HG03159 (cell line): ENCODE results near the gene MBD4.
"Not testable (repeated sequence)": the region's sequence is repeated elsewhere in the genome, so short reads cannot be mapped to it uniquely, and the experiment has no call there.

ENCODE experiments used
- ATAC-seq: cut with Tn5 transposase; IDR thresholded peaks from one replicate; pipeline ENCODE4 v1.9.1; 2021; ENCODE audit warnings: mild to moderate bottlenecking, moderate library complexity; ENCODE audit not compliant: unreplicated experiment

The MBD4 gene

DNA sequence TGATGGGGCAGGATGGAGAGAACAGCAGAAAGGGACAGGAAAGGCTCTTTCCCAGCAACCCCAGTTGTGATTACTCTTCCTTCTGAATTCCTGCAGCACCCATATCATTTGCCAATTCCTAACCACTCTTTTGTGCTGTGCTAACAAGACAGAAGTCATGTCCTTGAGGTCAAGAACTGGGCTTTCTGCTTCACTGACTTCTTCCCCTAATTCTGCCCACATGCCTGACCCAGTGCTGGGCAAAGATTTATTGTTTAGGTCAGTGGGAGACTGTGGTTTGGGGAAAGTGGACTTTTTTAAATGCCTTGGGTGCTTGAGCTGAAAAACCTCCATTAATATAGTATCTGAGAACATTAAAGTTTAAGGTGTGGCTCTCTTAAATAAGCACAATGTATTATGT, 7.1 kb downstream of the MBD4 start:
- ATAC-seq: no peak

DNA sequence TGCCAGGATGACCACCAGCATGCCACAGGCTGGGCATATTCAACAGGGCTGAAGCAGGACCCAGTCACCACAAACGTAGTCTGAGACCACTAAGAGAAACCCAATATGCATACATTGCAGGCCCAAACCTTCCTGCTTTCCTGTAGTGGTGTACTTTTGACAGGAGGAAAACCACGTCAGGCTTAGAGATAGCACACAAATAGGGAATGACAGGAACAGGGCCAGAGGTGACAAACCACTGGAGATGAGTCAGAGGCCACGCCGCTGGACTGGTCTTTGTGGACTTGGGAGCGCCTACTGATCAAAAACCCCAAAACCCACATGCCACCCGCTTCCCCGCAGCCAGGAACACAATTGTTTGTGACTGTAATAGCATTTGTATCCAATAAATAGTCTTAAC, 7.7 kb downstream of the MBD4 start:
- ATAC-seq: no peak

DNA sequence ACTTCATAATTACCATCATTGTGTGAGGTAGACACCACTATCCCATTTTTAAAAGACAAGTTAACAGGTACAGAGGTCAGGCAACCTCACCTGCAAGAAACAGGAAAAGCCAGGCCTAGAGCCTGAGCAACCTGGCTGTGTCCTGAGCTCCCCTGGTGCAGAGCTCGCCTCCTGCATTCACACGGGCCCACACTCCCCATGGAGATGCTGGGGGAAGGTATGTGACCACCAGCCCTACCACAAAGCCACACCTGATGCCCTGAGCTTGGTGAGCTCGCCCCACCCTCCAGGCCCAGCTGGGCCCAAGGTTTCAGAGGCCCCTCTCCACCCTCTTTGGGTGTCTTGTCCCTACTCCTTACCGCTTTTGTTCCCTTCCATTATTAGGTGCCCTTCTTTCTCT, 10.1 kb downstream of the MBD4 start:
- ATAC-seq: no peak

DNA sequence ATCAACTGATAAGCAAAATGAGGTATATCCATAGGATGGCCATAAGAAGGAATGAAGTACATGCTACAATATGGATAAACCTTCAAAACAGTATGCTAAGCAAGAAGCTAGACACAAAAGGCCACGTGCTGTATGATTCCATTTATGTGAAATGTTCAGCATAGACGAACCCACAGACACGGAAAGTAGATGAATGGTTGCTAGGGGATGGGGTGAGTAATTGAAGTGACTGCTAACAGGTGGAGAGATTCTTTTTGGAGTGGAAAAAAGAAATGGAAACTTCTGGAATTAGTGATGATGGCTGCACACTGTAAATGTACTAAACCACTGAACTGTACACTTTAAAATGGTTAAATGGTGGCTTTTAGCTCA, 10.7 kb downstream of the MBD4 start:
- no peak for ATAC-seq

DNA sequence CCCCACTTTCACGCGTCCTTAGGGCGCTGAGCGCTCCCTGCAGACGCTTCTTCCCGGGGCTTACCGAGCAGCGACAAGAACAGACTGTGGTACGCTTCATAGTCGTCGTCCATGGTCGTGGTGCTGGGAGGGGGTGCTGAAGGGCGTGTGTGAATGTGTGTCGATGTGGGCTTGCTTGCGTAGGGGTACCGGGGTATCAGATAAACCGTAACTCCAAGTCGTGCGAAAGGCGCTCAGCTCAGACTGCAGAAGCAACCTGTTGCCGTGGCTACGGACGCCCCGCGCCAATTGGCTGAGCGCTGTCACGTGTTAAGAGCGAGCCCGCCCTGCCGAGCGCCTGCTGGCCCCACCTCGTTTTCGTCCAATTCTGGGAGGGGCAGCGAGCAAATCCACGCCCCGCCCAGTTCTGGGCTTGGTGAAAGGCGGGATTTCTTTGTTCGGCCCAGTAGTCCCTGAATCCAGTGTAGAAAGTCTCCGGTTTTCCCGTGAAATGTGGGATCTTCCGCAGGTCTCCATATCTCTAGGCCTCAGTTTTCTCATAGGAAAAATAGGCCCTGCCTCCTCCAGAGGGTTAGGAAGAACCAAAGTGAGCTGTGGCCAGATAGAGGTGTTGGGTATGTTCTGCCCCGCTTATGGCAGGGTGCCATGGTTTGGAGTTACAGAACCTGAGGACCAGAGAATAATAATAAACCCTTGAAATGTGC, 11.2 kb downstream of the MBD4 start, which contains the start of gene EFCAB12:
Gene EFCAB12, minus strand, starts transcription at position 261 of the 704 bp plus-strand sequence. Its CDS starts 148 bp downstream, at position 113.
- ATAC-seq: peak; percentile 88

DNA sequence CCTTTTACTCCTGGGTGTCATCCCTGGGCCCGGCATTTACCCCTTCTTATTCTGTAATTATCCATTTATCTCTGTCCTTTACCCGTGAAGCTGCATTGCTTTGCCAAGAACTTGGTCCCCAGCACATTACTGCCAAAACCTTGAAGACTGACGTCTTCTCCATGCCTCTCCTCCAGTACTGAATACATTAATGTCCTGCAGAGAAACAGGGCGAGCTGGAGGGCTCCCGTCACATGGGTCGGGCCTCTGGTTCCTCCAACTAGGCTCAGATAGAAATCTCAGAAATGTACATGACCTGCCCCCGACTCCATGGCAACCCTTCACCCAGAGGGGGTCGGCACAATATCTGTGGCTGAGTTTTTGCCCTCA, 11.8 kb downstream of the MBD4 start:
- no peak for ATAC-seq

DNA sequence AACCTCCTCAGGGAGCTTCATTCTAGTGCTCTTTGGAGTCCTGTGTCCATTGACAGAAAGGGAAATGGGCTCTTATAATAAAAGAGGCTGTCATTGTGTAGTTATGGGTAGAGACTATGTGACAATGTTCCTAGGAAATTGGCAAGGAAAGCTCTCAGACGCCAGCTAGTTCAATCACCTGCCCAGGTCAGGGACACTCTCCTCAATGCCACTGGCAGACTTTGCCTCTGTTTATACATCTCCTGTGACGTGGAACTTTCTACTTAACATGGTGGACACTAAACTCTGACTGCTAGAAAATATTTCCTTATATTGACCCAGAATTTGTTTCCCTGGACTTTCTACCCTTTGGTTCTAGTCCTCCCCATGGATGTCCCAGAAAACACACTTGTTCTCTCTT, 14.1 kb downstream of the MBD4 start:
- no peak for ATAC-seq

DNA sequence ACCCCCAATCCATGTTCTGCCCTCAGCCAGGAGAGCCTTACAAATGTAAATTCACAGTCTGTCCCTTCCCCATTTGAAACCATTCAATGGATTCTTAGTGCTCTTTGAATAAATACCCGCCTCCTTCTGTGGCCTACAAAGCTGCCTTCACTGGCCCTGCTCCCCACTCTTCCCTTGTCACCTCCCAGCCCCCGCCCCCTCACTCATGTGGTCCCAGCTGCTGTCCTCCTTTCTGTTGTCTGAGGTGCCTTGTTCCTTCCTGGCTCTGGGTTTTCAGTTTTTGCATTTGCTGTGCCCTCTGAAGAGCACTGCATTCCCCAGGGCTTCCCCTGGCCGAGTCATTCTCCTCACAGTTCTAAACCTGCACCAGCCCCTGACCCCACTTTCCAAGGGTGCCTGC, 14.5 kb downstream of the MBD4 start:
- no peak for ATAC-seq

DNA sequence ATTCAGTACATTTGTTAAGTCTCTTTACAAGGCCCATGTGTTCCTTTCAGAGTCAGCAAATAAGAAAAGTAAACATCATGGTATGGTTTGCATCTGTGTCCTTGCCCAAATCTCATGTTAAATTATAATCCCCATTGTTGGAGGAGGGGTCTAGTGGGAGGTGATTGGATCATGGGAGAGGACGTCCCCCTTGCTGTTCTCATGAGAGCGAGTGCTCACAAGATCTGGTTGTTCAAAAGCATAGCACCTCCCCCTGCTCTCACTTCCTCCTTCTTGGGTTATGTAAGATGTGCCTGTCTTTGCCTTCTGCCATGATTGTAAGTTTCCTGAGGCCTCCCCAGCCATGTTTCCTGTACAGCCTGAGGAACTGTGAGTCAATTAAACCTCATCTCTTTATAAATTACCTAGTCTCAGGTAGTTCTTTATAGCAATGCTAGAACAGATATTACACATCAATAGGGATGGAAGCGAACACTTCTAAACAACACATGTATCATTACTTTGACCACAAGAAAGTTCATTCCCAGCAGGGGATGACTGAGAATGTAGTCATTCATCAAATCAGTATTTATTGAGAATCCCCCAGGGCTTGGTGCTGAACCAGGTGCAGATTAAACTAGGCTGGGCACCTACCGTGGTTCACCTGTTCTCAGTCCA, 15.4 kb downstream of the MBD4 start:
- ATAC-seq: no peak

DNA sequence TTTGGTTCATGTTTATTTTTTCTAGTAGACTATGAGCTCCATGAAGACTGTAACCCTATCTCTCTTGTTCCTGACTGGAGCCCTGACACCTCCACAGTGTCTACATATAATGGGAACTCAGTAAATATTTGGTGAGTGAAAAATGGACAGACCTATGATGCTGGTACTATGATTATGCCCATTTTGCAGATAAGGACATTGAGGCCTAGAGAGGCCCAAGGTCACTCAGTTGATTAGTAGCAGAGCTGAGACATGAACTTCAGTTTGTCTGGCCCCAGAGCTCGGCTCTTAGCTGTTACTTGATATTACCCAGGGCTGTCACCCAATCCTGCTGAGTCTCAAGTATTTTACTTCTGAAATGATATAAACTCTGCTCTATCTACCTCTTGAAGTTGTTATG, 16.9 kb downstream of the MBD4 start:
- ATAC-seq: no peak

DNA sequence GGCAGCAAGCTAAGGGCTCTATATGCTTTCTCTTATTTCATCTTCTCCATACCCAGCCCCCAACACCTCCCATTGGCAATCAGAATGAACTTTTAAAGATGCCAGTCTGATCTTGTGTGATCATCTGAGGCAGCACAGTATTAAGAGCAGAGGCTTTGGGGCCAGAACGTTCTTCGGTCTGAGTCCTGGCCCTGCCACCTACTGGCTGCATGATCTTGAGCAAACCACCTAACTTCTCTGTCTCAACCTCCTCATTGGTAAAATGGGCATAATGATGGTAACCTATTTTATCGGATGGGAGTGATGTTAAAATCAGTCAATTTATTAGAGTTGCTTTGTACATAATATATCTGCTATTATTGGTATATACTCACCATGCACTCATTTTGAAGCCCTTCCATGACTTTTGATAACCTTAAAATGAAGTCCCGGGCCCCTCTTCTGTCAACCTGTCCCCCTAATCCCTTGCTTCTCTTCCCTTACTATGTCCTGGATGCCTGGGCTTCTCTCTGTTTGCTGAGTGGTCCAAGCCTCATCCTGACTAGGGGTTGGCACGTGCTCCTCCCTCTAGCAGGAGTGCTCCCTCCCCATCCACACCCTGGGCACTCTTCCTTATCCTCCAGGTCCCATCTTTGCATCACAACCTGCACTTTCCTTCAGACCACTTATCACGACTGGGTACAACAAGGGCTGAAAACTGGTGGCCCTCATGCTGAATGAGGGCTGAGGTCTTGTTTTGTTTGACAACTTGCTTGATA, 17.6 kb downstream of the MBD4 start:
- no peak for ATAC-seq

DNA sequence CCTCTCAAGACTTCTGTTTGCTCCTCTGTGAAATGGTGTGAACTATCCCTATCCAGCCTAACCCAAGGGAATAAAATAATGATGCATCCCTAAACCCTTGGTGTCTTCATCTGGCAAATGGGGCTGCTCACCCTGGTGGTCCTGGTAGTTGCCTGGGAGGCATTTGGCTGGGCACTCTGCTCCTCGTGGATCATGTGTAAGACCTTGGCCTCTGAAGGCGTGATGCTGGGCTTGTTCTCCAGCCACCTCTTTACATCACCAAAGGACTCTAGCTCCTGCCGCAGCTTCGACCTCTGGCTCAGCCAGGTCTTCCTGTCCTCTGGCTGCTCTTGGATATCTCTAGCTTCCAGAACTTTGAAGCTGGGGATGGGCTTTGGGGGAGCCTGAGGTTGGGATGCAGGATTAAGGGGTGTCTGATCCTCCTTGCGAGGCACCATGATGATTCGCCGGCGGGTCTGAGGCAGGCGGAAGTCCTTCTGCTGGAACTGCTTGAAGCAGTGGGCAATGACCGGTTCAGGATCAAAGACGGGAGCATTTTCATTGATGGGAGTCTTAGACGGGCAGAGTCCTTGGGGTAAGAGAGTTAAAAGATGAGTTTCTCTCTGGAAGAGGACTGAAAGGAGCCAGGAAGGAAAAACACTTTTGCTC, 18.4 kb downstream of the MBD4 start:
- ATAC-seq: no peak

DNA sequence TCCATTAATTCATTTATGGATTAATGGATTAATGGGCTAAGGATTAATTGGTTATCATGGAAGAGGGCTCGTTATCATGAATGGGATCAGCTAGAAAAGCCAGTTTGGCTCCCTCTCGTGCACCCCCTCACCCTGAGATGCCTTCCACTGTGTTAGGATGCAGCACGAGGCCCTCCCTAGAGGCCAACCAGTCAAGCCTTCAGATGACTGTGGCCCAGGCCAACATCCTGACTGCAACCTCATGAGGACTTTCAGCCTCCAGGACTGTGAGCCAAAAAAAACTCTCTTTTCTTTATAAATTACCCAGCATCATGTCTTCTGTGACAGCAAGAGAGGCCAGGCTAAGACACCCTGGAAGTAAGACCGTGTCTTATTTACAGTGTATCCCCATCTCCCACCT, 20.3 kb downstream of the MBD4 start:
- no peak for ATAC-seq

DNA sequence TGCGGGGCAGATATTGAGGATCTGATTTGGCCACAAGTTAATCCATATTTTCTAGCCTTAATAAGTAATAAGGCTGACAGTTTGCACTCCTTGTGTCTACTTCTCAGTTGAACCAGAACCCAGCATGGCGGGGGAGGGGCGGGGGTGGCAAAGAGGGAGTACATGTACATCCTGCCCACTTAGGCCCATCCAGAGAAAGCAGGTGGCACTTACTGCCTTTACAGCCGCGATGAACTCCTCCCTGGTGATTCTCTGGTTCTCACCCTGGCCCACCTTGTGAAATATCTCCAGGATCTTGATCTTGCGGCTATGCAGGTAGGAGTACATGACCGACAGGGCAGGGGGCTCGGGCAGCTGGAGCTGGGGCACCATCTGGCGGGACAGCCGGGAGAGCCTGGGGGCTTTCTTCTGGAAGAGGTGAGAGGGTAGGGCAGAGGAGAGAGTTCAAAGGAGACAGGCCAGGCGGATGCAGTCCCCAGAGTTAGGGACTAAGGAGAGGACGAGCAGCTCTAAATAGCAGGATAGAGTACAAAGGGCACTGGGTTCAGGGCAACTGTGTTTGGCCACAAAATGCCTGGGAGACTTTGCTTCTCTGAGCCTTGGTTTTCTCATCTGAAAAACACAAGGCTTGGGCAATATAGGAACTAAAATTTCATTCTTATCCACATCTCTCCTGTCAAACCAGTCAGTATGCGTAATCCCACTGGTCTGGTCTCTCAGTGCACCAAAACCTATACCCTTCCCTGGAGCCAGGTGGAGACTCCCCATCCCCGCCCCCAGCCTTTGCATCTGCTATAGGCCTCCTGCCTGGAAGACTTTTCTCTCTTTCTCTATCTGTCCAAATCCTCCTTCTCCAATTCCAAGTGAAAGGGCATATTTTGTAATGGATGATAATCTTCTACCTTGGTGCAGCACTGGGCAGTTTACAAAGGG, 21.4 kb downstream of the MBD4 start:
- no peak for ATAC-seq

DNA sequence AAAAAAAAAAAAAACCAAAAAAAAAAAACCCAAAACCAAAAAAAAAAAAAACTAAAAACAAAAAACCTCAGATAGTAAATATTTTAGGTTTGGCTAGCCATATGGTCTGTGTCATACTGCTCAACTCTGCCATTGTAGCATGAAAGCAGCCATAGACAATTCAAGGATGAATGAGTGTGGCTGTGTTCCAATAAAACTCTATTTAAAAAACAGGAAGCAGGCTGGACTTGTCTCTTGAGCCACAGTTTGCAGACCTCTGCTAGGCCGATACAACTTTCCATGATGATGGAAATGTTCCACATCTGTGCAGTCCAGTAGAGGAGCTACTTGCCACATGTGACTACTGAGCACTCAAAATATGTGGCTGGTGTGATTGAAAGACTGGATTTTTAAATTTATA, 22.4 kb downstream of the MBD4 start:
- ATAC-seq: no peak

DNA sequence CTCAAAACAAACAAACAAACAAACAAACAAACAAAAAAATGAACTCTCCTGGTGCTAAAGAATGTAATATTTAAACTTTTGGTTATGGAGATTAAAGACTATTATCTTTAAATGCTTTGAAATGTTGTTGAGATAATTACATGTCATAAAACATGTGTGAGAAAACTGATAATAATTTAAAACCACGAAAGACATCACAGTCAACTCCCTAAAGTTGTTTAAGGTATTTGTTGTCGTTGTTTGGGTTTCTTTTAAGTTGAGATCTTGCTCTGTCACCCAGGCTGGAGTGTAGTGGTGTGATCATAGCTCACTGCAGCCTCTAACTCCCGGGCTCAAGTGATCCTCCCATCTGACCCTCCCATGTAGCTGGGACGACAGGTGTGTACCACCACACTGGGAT, 23.3 kb downstream of the MBD4 start:
- ATAC-seq: no peak

DNA sequence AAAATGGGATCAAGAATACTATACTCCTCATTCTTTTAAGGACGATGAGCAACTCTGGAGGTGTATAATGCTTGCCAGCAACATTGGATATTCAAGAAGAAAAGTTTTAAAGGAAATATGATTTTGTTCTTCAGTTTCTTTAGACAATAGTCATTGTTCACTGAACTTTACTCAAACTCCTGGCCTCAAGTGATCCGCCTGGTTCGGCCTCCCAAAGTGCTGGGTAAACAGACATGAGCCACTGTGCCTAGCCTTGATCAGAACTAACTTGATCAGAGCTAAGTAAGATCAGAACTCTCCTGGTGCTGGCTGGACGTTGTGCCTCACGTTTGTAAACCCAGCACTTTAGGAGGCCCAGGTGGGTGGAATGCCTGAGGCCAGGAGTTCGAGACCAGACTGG, 23.9 kb downstream of the MBD4 start:
- ATAC-seq: no peak

DNA sequence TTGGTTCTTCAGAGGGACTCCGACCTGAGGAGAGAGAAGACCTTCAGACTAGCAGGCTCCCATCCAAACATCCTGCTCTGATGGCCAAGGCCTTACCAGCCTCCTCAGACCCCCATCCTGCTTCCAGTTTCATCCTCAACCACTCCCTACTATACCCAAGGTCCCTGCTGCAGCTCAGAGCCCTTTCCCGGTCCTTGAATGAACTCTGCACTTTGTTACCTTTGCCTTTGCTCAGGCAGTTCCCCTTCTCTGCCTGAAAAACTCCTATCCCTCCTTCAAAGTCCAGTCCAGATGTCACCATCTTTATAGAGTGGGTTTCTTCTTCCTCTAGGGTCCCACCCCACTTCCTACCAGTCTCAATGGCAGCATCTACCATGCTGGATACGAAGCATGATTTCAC, 24.4 kb downstream of the MBD4 start:
- ATAC-seq: no peak

DNA sequence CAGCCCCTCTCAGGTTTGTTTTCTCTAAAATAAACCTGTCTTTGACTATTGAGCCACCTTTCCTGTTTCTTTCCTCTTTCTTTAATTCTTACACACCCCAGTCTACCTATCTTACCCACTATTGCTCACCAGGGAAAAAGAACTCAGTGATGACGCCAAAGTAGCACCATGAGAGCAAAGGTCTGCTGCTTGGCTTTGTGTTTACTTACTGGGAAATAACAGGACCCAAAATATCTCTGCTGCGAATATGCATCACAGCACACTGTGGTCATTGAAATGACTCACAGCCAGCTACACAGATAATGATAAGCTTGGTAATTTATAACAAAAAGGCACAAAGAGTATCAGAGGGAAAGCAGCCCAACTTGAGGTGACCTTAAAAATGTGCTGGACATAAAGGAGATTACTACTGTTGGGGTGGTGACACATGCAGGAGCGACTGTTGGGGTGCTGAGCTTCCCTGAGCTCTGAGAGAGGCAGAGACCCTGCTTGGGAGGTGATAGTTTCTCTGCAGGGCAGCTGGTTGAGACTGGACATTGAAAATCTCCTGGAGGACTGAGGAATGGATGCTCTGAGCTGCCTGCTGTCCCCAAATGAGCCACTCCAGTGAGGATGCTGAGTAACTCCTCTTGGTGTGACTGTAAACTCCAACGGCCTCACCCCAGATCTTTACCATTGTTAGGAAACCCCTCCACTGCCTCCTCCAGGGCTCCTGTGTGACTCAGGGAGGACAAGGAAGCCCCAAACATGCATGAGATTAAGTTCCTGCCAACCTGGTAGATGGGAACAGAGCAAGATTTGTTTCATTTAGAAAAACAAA, 25.9 kb downstream of the MBD4 start:
- peak; percentile 76 for ATAC-seq

DNA sequence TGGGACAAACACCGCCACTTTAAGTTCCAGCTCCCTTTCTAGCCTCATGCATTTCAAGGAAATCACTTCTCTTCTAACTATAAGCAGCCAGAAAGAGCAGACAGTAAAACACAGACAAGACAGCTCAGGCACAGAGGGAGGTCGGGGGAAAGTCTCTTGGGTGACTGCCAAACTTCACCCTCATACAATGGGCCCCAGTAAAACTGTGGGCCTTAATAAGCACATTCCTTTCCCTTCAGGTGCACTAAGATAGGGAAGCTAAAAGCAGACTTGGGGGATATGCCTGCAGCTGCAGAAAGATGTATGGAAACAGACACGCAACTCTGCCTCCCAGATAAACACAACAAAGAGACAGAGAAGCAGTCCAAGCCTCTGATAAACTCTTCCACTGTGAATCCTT, 26.5 kb downstream of the MBD4 start:
- ATAC-seq: not testable (repeated sequence)
